ENCODE results near the gene SSBP4. TPM values are rescaled to one million over a fixed set of nuclear protein-coding genes. Genes with fewer than 3 reads are reported as not detected.

Gene SSBP4
- total and polyA plus RNA-seq, 4 donors = 4.0 to 19.0 (median 11.5) TPM

GRCh38 chr19:18421371-18421959, 2.3 kb downstream of the SSBP4 start:
- Histone ChIP-seq H3K9ac (ENCODE audit: low read depth in 1 of 2, low read length in 2 of 2) (no peak overlapping the region), H3K36me3 (ENCODE audit: control insufficient read depth in 4 of 4, insufficient read depth in 3 of 4, low read depth in 1 of 4, low read length in 3 of 4) (no peaks in the 10 kb centered on the region), H3K9me3 (ENCODE audit: control insufficient read depth in 4 of 4, low read length in 3 of 4) (no peaks in the 10 kb centered on the region), H3K4me1 (ENCODE audit: control insufficient read depth in 4 of 4, insufficient read depth in 4 of 4, low read length in 3 of 4) (peaks cover 3 to 26% (median 15%) of the 10 kb centered on the region in 4 donors), H3K27me3 (ENCODE audit: control insufficient read depth in 4 of 4, insufficient read depth in 4 of 4, low read length in 3 of 4) (no peaks in the 10 kb centered on the region), H3K27ac (ENCODE audit: low read depth in 1 of 2, low read length in 2 of 2) (no peak overlapping the region), H3K4me3 (ENCODE audit: low read depth in 1 of 3, low read length in 3 of 3) (no peak overlapping the region)
- no peak for TF ChIP-seq NR2F2 (IDR thresholded peaks at IDR 0.05)
- DNase-seq (ENCODE audit: low spot score) = no peak
- 80% methylated on average over 12 of the region's 12 CpGs for WGBS

- Histone ChIP-seq H3K27ac (ENCODE audit: low read depth in 1 of 2, low read length in 2 of 2) (no peak overlapping the region), H3K4me3 (ENCODE audit: low read depth in 1 of 3, low read length in 3 of 3) (no peak overlapping the region), H3K27me3 (ENCODE audit: control insufficient read depth in 4 of 4, insufficient read depth in 4 of 4, low read length in 3 of 4) (no peaks in the 10 kb centered on the region), H3K9ac (ENCODE audit: low read depth in 1 of 2, low read length in 2 of 2) (no peak overlapping the region), H3K4me1 (ENCODE audit: control insufficient read depth in 4 of 4, insufficient read depth in 4 of 4, low read length in 3 of 4) (peaks cover 2 to 22% (median 10%) of the 10 kb centered on the region in 4 donors), H3K9me3 (ENCODE audit: control insufficient read depth in 4 of 4, low read length in 3 of 4) (no peaks in the 10 kb centered on the region), H3K36me3 (ENCODE audit: control insufficient read depth in 4 of 4, insufficient read depth in 3 of 4, low read depth in 1 of 4, low read length in 3 of 4) (no peaks in the 10 kb centered on the region)
- DNase-seq (ENCODE audit: low spot score) = no peak
- TF ChIP-seq YY1 (IDR thresholded peaks at IDR 0.05) (no peak), CTCF (IDR thresholded peaks at IDR 0.05; ENCODE audit: low read depth, low read length, missing input control) (no peak), FOXA2 (IDR thresholded peaks at IDR 0.05) (no peak), TAF1 (conservative IDR thresholded peaks at IDR 0.05) (no peak), JUND (IDR thresholded peaks at IDR 0.05) (no peak), GABPA (IDR thresholded peaks at IDR 0.05 in 1 of 2, conservative IDR thresholded peaks at IDR 0.05 in 1 of 2) (no peak), REST (IDR thresholded peaks at IDR 0.05) (no peak), SP1 (IDR thresholded peaks at IDR 0.05) (no peak), ZBTB33 (IDR thresholded peaks at IDR 0.05) (no peak), EGR1 (IDR thresholded peaks at IDR 0.05; ENCODE audit: low read depth in 2 of 2) (no peak), MAX (IDR thresholded peaks at IDR 0.05) (no peak), HNF4A (conservative IDR thresholded peaks at IDR 0.05) (no peak), NR2F2 (IDR thresholded peaks at IDR 0.05) (no peak), FOXA1 (IDR thresholded peaks at IDR 0.05) (no peak), HNF4G (IDR thresholded peaks at IDR 0.05) (no peak)
- WGBS = 79% methylated on average over 14 of the region's 14 CpGs
Measured at GRCh38 chr19:18422530-18423191, 3.5 kb downstream of the SSBP4 start.
